T-helper 1 cell (primary cell): Measurements from ENCODE around the gene IPO11.
"Not testable (repeated sequence)": the region's sequence is repeated elsewhere in the genome, so short reads cannot be mapped to it uniquely, and the experiment has no call there.

Source experiments
- DNase-seq, 5 donors: peaks; one replicate each; pipeline ENCODE4 v3.0.0-alpha.2; 2012 to 2020

Gene IPO11

GRCh38 chr5:62520812-62521211 lies 108.2 kb downstream of the IPO11 start:
- not testable (repeated sequence) for DNase-seq

- DNase-seq: no peak
Observed at GRCh38 chr5:62521319-62521718, 108.8 kb downstream of the IPO11 start.

DNA sequence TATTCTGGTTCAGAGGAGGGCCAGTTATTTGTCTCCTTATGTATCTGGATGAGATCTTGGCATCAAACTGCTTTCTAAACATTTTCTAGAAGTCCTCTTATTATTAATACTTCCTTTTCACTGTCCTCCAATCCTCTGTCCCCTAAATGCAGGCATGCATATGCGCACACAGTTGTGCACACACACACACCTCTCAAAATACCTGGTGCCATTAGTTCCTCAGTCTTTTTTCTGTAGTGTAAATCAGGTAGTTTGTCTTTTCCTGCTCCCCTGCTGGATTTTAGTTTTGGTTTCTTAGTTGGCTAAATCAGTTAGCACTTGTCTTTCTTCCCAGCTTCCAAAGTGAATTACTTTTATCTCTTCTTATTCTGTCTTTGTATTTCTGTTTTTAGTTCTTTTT lies 110.2 kb downstream of the IPO11 start:
- no peak for DNase-seq

- DNase-seq: no peak
Observed at GRCh38 chr5:62533597-62533996, 121.0 kb downstream of the IPO11 start.

GRCh38 chr5:62534461-62535236 lies 122.1 kb downstream of the IPO11 start:
- DNase-seq: no peak

DNA sequence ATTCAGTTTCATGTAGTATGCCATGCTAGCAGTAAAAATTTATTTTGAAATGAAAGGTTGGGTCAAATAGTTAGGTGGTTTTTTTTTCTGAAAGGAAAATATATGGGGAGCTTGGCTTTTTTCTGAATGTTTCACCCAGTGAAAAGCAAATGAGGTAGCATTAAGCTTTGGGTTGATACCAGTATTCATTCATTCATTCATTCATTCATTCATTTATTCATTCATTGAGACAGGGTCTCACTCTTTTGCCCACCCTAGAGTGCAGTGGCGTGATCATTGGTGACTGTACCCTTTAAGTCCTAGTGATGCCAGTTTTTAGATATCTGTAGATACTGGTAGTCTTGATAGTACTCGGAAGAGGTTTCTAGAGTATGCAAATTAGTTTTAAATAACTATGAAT lies 123.7 kb downstream of the IPO11 start:
- no peak for DNase-seq

DNA sequence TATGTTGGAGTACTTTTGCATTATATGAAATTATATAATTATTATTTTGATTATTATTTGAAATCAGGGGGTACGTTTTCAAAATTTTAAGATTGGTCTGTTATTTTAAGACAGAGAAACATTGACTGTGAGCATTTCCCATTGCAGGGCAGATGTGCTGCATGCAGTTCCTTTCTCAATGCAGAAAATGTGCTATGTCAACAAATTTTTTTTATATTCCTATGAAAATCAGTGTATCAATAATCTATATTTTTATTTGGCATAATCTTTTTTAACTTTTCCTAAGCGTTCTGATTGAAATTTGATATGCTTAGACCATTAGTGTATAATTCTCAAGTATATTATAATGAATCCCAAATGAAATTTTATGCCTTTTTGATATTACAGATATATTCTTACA lies 124.2 kb downstream of the IPO11 start:
- DNase-seq: no peak

DNA sequence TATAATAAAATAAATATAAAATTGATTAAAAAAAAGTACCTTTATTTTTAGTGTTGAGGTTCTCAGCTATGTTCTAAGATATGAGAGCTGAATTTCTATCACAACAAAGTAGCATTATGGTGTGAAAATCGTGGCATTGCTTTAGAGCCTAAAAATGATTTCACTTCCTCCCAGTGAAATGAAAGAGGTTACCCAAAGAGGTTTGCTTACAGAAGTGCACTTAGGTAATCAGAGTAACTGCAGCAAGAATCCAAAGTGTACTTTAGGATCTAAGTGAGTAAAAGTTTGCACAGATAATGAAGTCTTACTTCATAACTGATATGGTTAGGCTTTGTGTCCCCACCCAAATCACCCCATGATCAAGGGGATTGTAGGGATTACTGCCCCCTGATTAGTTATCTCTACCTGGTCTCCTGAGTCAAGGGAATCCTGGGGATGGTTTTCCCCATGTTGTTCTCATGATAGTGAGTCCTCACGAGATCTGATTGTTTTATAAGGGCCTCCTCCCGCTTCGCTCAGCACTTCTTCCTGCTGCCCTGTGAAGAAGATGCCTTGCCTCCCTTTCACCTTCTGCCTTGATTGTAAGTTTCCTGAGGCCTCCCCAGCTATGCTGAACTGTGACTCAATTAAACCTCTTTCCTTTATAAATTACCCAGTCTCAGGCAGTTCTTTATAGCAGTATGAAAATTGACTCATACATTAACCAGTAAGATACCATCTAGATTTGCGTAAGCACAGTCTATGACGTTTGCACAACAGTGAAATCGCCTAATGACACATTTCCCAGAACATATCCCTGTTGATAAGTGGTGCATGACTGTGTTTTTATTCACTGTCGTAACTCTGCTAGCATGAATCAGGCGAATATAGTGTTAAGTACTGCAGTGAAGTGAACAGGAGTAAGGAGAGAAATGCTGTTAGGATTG lies 125.7 kb downstream of the IPO11 start:
- peak in 1 of 5 donors; percentile 48 for DNase-seq

DNA sequence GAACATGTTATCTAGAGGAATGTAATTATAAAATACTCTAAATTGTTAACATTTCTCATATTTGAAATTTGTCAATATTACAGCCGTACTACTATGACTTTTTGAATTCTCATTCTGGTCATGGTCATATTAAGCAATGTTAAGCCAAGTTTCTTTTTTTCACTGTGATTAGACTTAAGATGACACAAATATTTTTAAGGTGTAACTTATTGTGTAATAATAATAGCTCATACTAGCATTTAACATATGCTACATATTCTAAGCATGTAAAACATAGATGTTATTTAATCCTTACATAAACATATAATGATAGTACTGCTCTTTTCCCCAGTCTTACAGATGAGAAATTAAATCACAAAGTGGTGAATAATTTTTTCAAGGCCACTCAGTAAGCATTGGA lies 130.2 kb downstream of the IPO11 start:
- no peak for DNase-seq

DNA sequence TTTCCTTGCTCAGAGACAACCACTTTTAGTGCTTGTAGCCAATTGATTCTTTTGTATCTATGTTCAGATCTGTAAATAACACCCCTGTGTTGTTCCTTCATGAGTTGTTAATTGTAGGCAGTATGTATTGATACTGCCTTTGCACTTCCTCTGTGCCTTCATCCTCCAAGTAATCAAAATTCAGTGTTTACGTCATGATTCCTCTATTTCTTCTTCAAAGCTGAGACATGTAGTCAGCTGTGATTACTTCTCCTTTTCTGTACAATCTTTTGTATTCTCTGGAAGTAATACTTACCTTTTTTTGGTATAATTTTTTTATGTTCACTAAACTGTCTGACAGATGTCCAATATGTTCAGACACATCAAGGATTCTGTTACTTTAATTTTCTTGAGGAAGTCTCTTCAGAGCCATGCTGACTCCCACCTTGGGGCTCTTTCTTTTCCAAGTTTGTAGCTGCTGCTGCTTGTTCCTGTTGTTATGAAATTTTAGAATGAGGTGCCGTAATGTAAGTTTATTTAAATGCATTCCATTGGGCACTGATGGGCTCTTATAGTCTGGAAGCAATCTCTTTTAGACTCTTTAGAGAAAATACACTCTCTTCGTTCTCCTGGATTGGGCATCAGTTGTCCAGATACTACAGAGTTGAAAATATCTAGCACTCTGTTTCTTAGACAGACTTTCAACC lies 135.5 kb downstream of the IPO11 start:
- DNase-seq: no peak

GRCh38 chr5:62550103-62550502 lies 137.5 kb downstream of the IPO11 start:
- no peak for DNase-seq

DNA sequence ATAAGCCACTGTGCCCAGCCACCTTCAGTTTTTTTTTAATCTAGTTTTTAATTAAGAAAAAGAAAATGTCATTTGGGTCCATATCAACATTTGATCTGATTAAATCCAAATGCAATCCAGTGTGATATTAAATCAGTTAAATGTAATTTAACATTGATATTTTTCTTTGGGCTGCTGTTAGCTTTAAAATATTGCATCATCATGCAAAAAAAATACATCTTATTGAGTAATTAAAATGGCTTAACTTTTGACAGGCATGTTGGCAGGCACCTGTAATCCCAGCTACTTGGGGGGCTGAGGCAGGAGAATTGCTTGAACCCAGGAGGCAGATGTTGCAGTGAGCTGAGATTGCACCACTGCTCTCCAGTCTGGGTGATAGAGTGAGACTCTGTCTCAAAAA lies 143.4 kb downstream of the IPO11 start:
- no peak for DNase-seq

- DNase-seq: no peak
Observed at GRCh38 chr5:62558941-62559340, 146.4 kb downstream of the IPO11 start.

DNA sequence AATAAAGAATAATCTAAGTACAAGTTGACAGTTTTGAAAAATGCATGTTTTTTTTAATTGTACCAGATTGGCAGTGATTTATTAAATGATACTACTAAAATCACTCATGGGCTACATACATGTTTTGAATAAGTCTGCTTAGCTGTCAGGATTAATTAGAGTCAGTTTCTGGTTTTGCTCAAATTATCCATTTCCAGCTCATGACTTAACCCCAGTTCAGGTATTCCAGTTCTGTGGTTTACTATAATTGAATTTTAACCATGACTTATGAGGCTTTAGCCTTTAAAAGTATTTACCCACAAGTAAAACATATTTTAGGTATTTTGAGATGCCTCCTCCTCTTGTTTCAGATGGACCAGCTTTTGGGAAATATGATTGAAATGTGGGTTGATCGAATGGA lies 148.2 kb downstream of the IPO11 start:
- no peak for DNase-seq

- no peak for DNase-seq
Observed at GRCh38 chr5:62561896-62562295, 149.3 kb downstream of the IPO11 start.

GRCh38 chr5:62562867-62563266 lies 150.3 kb downstream of the IPO11 start:
- DNase-seq: no peak

GRCh38 chr5:62564101-62564500 lies 151.5 kb downstream of the IPO11 start:
- DNase-seq: no peak

GRCh38 chr5:62565740-62566139 lies 153.2 kb downstream of the IPO11 start:
- DNase-seq: not testable (repeated sequence)

DNA sequence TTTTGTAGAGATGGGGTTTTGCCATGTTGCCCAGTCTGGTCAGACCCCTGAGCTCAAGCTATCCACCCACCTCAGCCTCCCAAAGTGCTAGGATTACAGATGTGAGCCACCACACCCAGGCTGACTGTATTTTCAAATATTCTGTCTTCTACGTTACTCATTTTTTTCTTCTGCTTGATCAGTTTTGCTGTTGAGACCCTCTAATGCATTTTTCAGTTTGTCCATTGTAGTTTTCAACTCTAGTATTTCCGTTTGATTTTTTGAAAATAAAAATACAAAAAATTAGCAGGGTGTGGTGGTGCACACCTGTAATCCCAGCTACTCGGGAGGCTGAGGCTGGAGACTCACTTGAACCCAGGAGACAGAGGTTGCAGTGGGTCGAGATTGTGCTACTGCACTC lies 155.6 kb downstream of the IPO11 start:
- DNase-seq: no peak

- no peak for DNase-seq
Observed at GRCh38 chr5:62568800-62569432, 156.4 kb downstream of the IPO11 start.

DNA sequence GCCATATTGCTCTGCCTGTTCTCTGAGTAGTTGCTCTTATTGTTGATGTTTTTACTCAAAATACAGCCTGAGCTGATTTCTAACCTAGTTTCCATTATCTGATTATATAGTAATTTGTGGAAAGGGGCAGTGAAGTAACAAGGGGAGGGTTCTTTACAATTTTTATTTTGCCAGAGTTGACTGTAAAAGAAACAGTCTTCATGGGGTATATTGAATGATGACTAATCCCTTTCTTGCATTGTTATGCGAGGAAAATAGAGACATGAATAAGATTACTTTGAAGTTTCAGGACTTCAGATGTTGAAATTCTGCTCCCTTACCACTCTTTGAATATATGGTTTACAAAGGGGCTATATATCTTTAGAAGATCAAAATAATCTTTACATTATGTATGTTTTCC lies 156.9 kb downstream of the IPO11 start:
- peak in 1 of 5 donors; percentile 42 for DNase-seq

- no peak for DNase-seq
Observed at GRCh38 chr5:62572918-62573514, 160.5 kb downstream of the IPO11 start.
